ENCODE results near the gene KRTAP5-7.

DNA sequence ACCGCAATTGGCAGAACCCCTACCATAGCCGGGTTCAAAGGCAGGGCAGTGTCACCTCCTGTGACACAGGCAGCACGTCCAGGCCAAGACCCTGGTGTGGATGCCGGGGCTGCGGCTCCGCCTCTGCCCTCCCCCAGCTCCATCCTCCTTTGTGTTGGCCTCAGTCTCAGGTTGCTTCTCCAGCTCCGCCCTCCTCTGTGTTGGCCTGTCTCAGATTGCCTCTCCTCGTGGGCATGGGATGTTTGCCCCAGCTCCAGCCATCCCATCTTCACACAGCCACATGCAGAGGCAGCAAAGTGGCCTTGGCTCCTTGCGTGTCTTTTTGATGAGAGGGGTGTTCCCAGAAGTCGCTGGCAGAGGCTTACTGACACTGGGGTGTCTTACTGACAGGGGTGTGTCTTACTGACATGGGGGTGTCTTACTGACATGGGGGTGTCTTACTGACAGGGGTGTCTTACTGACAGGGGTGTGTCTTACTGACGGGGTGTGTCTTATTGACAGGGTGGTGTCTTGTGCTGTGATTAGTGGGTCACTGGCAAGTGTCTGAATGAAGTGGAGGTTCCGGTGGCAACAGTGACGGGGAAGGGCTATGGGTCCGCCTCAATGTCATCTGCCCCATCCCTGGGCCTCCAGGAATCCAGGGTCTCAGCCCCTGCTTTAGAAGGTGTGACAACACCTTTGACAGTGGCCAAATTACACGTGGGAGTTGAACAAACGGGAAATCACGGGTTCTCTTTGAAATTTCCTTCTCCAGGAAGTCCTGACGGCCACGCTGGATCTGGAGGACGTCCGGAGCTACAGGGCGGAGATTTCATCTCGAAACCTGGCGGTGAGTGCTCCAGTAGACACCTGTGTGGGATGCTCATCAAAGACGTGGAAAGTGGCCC lies 49.2 kb upstream of the KRTAP5-7 start:
- TF ChIP-seq, protein P1, sequence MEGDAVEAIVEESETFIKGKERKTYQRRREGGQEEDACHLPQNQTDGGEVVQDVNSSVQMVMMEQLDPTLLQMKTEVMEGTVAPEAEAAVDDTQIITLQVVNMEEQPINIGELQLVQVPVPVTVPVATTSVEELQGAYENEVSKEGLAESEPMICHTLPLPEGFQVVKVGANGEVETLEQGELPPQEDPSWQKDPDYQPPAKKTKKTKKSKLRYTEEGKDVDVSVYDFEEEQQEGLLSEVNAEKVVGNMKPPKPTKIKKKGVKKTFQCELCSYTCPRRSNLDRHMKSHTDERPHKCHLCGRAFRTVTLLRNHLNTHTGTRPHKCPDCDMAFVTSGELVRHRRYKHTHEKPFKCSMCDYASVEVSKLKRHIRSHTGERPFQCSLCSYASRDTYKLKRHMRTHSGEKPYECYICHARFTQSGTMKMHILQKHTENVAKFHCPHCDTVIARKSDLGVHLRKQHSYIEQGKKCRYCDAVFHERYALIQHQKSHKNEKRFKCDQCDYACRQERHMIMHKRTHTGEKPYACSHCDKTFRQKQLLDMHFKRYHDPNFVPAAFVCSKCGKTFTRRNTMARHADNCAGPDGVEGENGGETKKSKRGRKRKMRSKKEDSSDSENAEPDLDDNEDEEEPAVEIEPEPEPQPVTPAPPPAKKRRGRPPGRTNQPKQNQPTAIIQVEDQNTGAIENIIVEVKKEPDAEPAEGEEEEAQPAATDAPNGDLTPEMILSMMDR (conservative IDR thresholded peaks at IDR 0.05; ENCODE audit: low read depth in 2 of 2): no peak
- TF ChIP-seq JUNB (IDR thresholded peaks at IDR 0.05; ENCODE audit: unreplicated experiment) (no peak), EZH2 (IDR thresholded peaks at IDR 0.05; ENCODE audit: low read depth, unreplicated experiment) (no peak)
- TF ChIP-seq, protein P2, sequence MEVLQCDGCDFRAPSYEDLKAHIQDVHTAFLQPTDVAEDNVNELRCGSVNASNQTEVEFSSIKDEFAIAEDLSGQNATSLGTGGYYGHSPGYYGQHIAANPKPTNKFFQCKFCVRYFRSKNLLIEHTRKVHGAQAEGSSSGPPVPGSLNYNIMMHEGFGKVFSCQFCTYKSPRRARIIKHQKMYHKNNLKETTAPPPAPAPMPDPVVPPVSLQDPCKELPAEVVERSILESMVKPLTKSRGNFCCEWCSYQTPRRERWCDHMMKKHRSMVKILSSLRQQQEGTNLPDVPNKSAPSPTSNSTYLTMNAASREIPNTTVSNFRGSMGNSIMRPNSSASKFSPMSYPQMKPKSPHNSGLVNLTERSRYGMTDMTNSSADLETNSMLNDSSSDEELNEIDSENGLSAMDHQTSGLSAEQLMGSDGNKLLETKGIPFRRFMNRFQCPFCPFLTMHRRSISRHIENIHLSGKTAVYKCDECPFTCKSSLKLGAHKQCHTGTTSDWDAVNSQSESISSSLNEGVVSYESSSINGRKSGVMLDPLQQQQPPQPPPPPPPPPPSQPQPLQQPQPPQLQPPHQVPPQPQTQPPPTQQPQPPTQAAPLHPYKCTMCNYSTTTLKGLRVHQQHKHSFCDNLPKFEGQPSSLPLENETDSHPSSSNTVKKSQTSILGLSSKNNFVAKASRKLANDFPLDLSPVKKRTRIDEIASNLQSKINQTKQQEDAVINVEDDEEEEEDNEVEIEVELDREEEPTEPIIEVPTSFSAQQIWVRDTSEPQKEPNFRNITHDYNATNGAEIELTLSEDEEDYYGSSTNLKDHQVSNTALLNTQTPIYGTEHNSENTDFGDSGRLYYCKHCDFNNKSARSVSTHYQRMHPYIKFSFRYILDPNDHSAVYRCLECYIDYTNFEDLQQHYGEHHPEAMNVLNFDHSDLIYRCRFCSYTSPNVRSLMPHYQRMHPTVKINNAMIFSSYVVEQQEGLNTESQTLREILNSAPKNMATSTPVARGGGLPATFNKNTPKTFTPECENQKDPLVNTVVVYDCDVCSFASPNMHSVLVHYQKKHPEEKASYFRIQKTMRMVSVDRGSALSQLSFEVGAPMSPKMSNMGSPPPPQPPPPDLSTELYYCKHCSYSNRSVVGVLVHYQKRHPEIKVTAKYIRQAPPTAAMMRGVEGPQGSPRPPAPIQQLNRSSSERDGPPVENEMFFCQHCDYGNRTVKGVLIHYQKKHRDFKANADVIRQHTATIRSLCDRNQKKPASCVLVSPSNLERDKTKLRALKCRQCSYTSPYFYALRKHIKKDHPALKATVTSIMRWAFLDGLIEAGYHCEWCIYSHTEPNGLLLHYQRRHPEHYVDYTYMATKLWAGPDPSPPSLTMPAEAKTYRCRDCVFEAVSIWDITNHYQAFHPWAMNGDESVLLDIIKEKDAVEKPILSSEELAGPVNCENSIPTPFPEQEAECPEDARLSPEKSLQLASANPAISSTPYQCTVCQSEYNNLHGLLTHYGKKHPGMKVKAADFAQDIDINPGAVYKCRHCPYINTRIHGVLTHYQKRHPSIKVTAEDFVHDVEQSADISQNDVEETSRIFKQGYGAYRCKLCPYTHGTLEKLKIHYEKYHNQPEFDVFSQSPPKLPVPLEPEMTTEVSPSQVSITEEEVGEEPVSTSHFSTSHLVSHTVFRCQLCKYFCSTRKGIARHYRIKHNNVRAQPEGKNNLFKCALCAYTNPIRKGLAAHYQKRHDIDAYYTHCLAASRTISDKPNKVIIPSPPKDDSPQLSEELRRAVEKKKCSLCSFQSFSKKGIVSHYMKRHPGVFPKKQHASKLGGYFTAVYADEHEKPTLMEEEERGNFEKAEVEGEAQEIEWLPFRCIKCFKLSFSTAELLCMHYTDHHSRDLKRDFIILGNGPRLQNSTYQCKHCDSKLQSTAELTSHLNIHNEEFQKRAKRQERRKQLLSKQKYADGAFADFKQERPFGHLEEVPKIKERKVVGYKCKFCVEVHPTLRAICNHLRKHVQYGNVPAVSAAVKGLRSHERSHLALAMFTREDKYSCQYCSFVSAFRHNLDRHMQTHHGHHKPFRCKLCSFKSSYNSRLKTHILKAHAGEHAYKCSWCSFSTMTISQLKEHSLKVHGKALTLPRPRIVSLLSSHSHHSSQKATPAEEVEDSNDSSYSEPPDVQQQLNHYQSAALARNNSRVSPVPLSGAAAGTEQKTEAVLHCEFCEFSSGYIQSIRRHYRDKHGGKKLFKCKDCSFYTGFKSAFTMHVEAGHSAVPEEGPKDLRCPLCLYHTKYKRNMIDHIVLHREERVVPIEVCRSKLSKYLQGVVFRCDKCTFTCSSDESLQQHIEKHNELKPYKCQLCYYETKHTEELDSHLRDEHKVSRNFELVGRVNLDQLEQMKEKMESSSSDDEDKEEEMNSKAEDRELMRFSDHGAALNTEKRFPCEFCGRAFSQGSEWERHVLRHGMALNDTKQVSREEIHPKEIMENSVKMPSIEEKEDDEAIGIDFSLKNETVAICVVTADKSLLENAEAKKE (CRISPR knock-in tag; IDR thresholded peaks at IDR 0.05): no peak
- TF ChIP-seq, protein P3, sequence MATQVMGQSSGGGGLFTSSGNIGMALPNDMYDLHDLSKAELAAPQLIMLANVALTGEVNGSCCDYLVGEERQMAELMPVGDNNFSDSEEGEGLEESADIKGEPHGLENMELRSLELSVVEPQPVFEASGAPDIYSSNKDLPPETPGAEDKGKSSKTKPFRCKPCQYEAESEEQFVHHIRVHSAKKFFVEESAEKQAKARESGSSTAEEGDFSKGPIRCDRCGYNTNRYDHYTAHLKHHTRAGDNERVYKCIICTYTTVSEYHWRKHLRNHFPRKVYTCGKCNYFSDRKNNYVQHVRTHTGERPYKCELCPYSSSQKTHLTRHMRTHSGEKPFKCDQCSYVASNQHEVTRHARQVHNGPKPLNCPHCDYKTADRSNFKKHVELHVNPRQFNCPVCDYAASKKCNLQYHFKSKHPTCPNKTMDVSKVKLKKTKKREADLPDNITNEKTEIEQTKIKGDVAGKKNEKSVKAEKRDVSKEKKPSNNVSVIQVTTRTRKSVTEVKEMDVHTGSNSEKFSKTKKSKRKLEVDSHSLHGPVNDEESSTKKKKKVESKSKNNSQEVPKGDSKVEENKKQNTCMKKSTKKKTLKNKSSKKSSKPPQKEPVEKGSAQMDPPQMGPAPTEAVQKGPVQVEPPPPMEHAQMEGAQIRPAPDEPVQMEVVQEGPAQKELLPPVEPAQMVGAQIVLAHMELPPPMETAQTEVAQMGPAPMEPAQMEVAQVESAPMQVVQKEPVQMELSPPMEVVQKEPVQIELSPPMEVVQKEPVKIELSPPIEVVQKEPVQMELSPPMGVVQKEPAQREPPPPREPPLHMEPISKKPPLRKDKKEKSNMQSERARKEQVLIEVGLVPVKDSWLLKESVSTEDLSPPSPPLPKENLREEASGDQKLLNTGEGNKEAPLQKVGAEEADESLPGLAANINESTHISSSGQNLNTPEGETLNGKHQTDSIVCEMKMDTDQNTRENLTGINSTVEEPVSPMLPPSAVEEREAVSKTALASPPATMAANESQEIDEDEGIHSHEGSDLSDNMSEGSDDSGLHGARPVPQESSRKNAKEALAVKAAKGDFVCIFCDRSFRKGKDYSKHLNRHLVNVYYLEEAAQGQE (IDR thresholded peaks at IDR 0.05; ENCODE audit: unreplicated experiment): no peak
